Stimulated activated CD4-positive, alpha-beta T cell treated with anti-CD3 and anti-CD28 coated beads, Interleukin-12 subunit alpha, Interleukin-12 subunit beta, amount 100 ng/mL, for 4 hours (primary cell): ENCODE results near the gene TLR9.
"Not testable (repeated sequence)": the region's sequence is repeated elsewhere in the genome, so short reads cannot be mapped to it uniquely, and the experiment has no call there.

Experiments used
- DNase-seq: peaks from one replicate; pipeline ENCODE4 v3.0.0-alpha.2; 2020

Gene TLR9

GRCh38 chr3:52194485-52195290 lies 30.8 kb downstream of the TLR9 start:
- no peak for DNase-seq

- no peak for DNase-seq
Measured at GRCh38 chr3:52193065-52193464, 32.4 kb downstream of the TLR9 start.

DNA sequence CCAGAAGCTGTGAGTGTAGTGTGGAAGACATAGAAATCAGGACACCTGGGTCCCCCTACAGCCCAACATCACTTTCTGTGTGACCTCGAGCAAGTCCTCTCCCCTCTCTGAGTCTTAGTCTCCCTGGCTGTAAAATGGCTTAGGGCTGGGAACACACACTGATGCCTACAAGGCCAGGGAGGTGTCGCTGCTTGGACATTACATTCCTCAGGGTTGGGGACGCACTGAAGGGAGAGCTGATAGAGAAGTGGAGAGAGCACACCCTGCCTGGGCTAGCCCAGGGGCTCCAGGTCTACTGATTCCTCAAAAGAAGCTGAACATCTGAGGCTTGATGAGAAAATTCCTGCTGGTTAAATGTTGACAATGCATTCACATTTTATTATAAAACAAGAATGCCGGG lies 33.8 kb downstream of the TLR9 start:
- no peak for DNase-seq

DNA sequence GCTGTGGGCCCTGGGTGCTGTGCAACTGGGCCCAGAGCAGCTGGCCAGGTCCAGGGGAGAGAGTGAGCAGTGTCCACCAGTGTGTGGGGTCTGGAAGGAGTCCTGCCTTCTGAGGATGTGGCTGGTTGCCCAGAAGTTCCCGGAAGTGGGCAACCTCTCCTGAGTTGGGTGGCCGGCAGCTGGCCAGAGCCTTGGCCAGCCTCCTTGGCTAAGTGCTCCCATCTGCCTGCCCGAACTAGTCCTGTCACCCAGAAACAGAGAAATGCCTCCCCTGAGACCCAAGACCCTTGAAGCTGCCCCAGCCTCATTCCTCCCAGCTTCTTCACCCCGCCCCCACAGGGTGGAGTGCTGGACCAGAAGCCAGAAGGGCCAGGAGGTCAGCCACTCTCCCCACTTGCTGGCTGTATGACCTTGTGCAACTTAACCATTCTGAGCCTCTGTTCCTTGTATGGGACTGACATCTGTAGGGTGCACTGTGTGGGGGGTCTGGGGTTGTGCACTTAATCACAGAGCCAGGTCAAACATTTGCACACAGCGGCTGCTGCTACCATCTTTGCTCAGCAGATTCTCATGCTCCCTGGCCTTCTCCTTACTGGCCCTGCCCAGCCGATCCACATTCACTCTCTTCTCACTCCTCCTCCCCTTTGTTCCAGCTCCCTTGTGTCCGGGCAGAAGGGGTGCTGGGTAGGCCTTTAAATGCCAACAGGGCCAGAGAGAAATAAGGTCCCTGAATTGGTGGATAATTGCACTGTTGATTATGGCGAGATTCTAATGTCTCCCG lies 35.0 kb downstream of the TLR9 start:
- DNase-seq, result no peak

GRCh38 chr3:52188556-52188955 lies 36.9 kb downstream of the TLR9 start:
- DNase-seq, result no peak

DNA sequence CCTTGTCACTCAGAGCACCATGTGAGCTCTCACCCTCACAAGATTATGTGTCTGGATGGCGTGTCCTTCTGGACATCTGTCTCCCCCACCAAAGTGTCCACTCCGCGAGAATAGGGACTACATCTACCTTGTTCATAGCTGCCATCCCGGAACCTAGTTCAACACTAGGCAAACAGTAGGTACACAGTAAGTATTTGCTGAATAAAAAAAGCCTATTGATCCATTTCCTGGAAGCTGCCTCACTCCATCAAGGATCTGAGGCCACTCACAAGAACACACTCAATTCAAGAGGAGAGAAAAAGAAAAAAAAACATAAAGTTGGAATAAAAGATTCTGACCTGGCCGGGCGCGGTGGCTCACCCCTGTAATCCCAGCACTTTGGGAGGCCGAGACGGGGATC lies 38.7 kb downstream of the TLR9 start:
- DNase-seq, result no peak

DNA sequence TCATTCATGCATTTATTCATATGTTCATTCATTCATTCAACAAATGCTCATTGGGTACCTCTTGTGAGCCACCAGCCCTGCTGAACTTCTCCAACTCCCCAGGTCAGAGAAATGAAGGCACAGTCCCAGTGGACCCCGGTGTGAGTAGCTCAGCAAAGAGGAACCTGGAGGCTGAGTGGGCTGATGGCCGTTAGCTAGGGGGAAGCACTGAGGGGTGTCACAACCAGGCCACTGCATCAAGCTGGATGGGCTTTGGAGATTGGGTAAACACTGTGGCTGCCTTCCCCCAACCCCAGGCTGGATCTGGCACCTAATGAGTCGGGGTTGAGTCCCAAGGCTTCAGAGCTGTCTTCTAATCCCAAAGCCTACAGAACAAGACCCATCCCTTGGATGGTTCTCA lies 39.6 kb downstream of the TLR9 start:
- DNase-seq, result no peak

GRCh38 chr3:52185311-52185710 lies 40.1 kb downstream of the TLR9 start:
- DNase-seq, result no peak

DNA sequence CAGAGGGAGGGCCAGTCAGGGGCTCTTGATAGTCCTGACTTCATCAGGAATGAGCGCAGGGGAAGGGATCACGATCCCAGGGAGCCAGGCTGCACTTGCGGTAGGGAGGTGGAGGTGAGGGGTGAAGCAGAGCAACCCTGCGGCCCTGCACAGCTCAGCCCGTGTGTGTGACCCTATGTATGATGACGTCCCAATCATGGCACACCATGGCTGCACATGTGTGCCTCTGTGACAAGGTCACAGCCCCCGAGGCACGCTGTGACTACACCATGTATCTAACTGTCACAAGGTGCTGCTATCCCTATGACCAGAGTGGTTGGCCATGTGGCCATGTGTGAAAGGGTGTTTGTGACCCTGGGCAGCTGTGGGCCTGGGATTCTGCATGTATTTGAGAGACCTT lies 40.8 kb downstream of the TLR9 start:
- no peak for DNase-seq

GRCh38 chr3:52183786-52184445 lies 41.5 kb downstream of the TLR9 start:
- DNase-seq, result no peak

DNA sequence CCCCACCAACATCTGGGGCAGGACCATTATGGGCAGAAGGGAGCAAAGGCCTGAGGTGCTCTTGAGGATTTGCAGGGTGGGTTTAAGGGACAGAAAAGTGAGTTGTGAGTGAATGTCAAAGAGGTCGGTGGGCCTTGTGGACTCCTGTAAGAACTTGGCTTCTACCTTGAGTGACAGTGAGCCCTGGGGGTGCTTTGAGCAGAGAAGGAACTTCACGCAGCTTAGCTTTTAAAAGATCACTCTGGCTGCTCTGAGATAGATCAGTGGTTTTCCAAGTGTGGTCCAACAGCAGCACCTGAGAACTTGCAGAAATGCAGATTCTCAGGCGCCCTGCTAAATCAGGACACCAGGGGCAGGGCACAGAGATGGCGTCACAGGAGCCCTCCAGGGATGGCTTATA lies 42.8 kb downstream of the TLR9 start:
- no peak for DNase-seq

GRCh38 chr3:52182196-52182595 lies 43.2 kb downstream of the TLR9 start:
- no peak for DNase-seq

- DNase-seq, result no peak
Measured at GRCh38 chr3:52181543-52181942, 43.9 kb downstream of the TLR9 start.

DNA sequence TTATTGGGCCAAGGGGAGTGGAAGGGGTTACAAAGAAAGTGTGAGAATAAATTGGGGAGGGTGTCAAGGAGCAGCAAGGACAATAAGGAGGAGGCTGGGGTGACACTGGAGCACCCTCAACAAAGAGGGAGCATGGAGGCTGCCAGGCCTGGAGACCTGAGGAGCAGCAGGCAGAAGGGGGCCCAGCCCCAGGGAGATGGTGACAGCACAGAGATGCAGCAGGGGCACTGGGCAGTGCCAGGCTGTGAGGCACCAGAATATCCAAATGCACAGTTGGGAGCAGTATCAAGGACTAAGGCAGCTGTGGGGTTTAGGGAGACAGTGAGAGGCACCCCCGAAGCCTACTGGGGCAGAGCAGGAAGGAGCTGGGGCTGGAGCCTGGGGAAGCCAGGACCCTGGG lies 46.9 kb downstream of the TLR9 start:
- no peak for DNase-seq

- DNase-seq, result not testable (repeated sequence)
Measured at GRCh38 chr3:52178126-52178525, 47.3 kb downstream of the TLR9 start.

- DNase-seq, result no peak
Measured at GRCh38 chr3:52177701-52178042, 47.8 kb downstream of the TLR9 start.

GRCh38 chr3:52176951-52177700 lies 48.3 kb downstream of the TLR9 start:
- DNase-seq, result no peak

DNA sequence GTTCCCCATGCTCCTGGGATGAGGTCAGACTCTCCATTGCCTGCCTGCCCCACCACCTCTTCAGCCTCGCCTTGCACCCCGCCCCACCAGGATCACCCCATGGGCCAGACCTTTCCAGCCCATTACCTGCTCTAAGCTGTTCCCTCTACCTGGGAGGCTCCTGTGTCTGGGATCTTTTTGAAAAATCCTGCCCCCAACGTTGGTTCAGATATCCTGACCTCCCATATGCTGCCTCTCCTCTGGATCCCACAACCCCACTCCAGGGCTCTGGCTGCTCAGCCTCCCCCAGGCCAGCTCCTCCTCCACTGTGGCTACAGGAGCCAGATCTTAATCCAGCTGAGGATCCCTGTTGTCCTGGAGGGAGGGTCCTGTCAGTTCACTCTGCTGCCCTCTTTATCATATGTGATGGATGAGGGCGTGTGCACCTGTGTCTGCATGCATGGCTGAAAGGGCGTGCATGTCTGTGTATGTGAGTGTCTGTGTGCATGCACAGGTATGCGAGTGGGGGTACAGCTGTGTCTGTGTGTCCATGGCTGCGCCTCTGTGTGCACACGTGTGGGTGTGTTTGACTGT lies 49.2 kb downstream of the TLR9 start:
- no peak for DNase-seq

DNA sequence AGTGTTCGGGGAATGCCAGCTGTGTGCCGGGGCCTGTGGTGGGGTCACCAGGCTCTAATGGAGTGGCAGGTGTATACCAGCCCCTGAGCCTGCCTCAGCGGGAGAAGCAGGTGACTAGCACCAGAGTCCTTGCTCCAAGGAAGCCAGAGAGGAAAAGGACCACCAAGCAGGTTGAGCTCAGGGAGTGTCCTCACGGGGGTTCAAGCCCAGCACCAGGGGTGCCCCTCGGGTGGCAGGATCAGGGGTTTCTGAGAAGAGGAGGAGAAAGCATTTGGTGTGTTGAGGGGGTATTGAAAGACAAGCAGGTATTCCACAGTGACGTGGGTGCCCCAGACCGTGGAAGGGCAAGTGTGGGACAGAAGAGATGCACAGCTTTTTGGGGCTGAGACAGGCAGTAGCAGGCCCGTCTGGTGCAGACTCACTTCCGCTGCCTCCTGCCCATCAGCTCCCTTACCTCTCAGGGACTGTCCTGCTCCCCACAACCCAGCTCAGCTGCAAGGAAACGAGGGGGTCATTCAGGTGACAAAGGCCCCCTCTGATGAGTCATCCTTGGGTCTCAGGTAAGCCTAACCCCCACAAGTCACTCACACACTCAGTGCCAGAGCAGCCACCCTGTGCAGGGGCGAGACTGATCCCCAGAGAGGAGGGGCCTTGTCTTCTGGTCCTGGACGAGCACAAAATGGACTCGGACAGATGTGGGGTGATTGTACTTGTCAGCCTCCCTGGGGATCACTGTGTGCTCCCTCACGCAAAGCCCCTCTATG lies 49.8 kb downstream of the TLR9 start:
- no peak for DNase-seq

DNA sequence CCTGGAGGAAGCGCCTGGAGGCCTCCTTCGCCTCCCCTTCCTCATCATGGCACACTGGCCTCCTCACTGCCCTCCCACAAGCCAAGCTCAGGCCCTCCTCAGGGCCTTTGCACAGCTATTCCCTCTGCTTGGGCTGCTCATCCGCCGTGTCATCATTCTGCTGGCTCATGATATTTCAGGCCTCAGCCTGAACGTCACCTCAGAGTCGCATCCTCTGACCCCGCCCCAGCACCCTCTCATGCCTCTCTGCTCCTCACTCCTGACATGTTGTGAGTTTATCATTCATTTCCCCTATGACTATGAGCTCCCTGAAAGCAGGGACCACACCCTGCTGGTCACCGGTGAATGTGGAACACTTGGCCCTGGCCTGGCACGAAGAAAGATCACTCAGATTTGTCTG lies 50.5 kb downstream of the TLR9 start:
- DNase-seq, result no peak

DNA sequence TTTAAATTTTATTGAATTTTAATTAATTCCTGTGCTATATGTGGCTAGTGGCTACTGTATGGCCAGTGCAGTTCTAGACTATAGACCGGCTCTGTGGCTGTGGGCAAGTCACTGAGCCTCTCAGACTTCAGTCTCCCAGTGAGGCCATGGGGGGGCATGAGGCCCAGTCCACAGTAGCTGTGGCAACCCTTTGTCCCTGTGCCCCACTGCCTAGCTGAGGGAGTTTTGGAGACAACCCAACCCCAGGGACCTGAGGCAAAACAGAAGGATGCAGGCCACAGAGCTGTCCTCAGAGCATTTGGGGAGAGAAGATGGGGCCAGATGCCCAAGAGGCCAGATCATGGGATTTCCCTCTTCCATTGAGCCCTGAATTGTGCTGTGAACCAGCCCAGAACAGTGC lies 52.3 kb downstream of the TLR9 start:
- DNase-seq, result no peak

- no peak for DNase-seq
Measured at GRCh38 chr3:52172262-52172757, 53.1 kb downstream of the TLR9 start.
